DND-41 (cell line): ENCODE results near the gene SLC35F3.
"Not testable (repeated sequence)": the region's sequence is repeated elsewhere in the genome, so short reads cannot be mapped to it uniquely, and the experiment has no call there.

Experiments used
- ATAC-seq: fragments of 200-7000 bp; cut with Tn5 transposase; 3 replicates; pipeline ENCODE4 v1.9.1; 2021; ENCODE audit warnings: low read depth; ENCODE audit not compliant: insufficient read depth
- DNase-seq: peaks from one replicate; pipeline ENCODE4 v3.0.0-alpha.2; 2020
- H2AFZ ChIP-seq: 2 replicates; pipeline ENCODE4 v1.6.0; 2012; ENCODE audit warnings: low read depth, low read length
- H3K27ac ChIP-seq: 2 replicates; pipeline ENCODE4 v1.5.1; 2012; ENCODE audit warnings: low read length, inconsistent platforms
- H3K27me3 ChIP-seq: fragments of 200-600 bp; sonication (generic); 2 replicates; pipeline ENCODE4 v1.6.0; 2012; ENCODE audit warnings: low read length, mild to moderate bottlenecking, inconsistent platforms; ENCODE audit not compliant: insufficient read depth, poor library complexity
- H3K36me3 ChIP-seq: 2 replicates; pipeline ENCODE4 v1.5.1; 2012; ENCODE audit warnings: low read length, inconsistent platforms; ENCODE audit not compliant: insufficient read depth
- H3K4me1 ChIP-seq: 2 replicates; pipeline ENCODE4 v1.5.1; 2012; ENCODE audit warnings: mild to moderate bottlenecking, low read length; ENCODE audit not compliant: insufficient read depth
- H3K4me2 ChIP-seq: 2 replicates; pipeline ENCODE4 v1.6.0; 2012; ENCODE audit warnings: mild to moderate bottlenecking, moderate library complexity, low read length, inconsistent platforms; ENCODE audit not compliant: insufficient read depth
- H3K4me3 ChIP-seq, 2 experiments: fragments of 200-600 bp in 1 of 2; shearing (Covaris generic) in 1 of 2; 2 replicates each; pipeline ENCODE4 v1.5.1; 2012 to 2016; ENCODE audit warnings: inconsistent platforms in 2 of 2, low read length in 2 of 2, mild to moderate bottlenecking in 2 of 2, low read depth in 1 of 2, moderate library complexity in 1 of 2
- H3K79me2 ChIP-seq: 2 replicates; pipeline ENCODE4 v1.6.0; 2012; ENCODE audit warnings: low read length, inconsistent platforms; ENCODE audit not compliant: insufficient read depth
- H3K9ac ChIP-seq: 2 replicates; pipeline ENCODE4 v1.6.0; 2012; ENCODE audit warnings: low read depth, mild to moderate bottlenecking, inconsistent platforms, low read length, moderate library complexity
- H3K9me3 ChIP-seq: 2 replicates; pipeline ENCODE4 v1.5.1; 2012; ENCODE audit warnings: low read length, moderate library complexity, mild to moderate bottlenecking, inconsistent platforms; ENCODE audit not compliant: insufficient read depth, severe bottlenecking
- H4K20me1 ChIP-seq: 2 replicates; pipeline ENCODE4 v1.6.0; 2012; ENCODE audit warnings: low read length; ENCODE audit not compliant: insufficient read depth
- CTCF ChIP-seq: IDR thresholded peaks from 2 replicates; pipeline ENCODE4 v1.5.1; 2012; ENCODE audit warnings: borderline replicate concordance, low read length, moderate library complexity, mild to moderate bottlenecking; ENCODE audit not compliant: poor library complexity, severe bottlenecking; ENCODE audit errors: extremely low read depth
- EZH2 ChIP-seq: IDR thresholded peaks from 3 replicates; pipeline ENCODE4 v1.6.1; 2012; ENCODE audit warnings: borderline replicate concordance, low read depth, mild to moderate bottlenecking, moderate library complexity, low read length, inconsistent platforms; ENCODE audit not compliant: severe bottlenecking

The SLC35F3 gene

GRCh38 chr1:234296496-234296895 is 392.0 kb downstream of the SLC35F3 start:
- Histone ChIP-seq H3K27me3 (no peaks in the 10 kb centered on the region), H3K79me2 (no peaks in the 10 kb centered on the region), H2AFZ (no peak overlapping the region), H4K20me1 (no peaks in the 10 kb centered on the region), H3K4me2 (no peak overlapping the region), H3K9me3 (no peaks in the 10 kb centered on the region), H3K9ac (no peak overlapping the region), H3K4me1 (no peaks in the 10 kb centered on the region), H3K36me3 (no peaks in the 10 kb centered on the region), H3K27ac (no peak overlapping the region), H3K4me3 (no peak overlapping the region)
- TF ChIP-seq CTCF (no peak), EZH2 (no peak)
- ATAC-seq (no peak), DNase-seq (no peak)

GRCh38 chr1:234297668-234298067 is 393.2 kb downstream of the SLC35F3 start:
- no peak overlapping the region for H3K27ac ChIP-seq
- H4K20me1 ChIP-seq: no peaks in the 10 kb centered on the region
- H3K4me1 ChIP-seq: peaks cover 10% of the 10 kb centered on the region
- no peak overlapping the region for H3K4me3 ChIP-seq
- no peak overlapping the region for H2AFZ ChIP-seq
- ATAC-seq (no peak), DNase-seq (no peak)
- TF ChIP-seq CTCF (no peak), EZH2 (no peak)
- no peak overlapping the region for H3K4me2 ChIP-seq
- H3K27me3 ChIP-seq: no peaks in the 10 kb centered on the region
- H3K36me3 ChIP-seq: no peaks in the 10 kb centered on the region
- H3K79me2 ChIP-seq: no peaks in the 10 kb centered on the region
- no peak overlapping the region for H3K9ac ChIP-seq
- H3K9me3 ChIP-seq: no peaks in the 10 kb centered on the region

- Histone ChIP-seq H3K27me3 (no peaks in the 10 kb centered on the region), H4K20me1 (no peaks in the 10 kb centered on the region), H3K4me1 (peaks cover 10% of the 10 kb centered on the region), H3K79me2 (no peaks in the 10 kb centered on the region), H3K4me3 (no peak overlapping the region), H3K4me2 (no peak overlapping the region), H2AFZ (no peak overlapping the region), H3K27ac (no peak overlapping the region), H3K9ac (no peak overlapping the region), H3K9me3 (no peaks in the 10 kb centered on the region), H3K36me3 (no peaks in the 10 kb centered on the region)
- no peak for DNase-seq
- no peak for TF ChIP-seq EZH2
- TF ChIP-seq CTCF: no peak
- no peak for ATAC-seq
These were observed 395.6 kb downstream of the SLC35F3 start for GRCh38 chr1:234300096-234300495.

- H2AFZ ChIP-seq, H3K27ac ChIP-seq, H3K4me3 ChIP-seq, H3K27me3 ChIP-seq, H3K9ac ChIP-seq, H4K20me1 ChIP-seq, H3K36me3 ChIP-seq, H3K4me2 ChIP-seq, H3K9me3 ChIP-seq, ATAC-seq, H3K79me2 ChIP-seq, DNase-seq: not testable (repeated sequence)
- H3K4me1 ChIP-seq: peaks cover 10% of the 10 kb centered on the region
These were observed 397.2 kb downstream of the SLC35F3 start for GRCh38 chr1:234301663-234302062.
